H1 (cell line): ENCODE data around the gene DLG1. TPM values are rescaled to one million over a fixed set of nuclear protein-coding genes. Genes with fewer than 3 reads are reported as not detected.

Experiments
- CTCF ChIA-PET: fragments of 300-600 bp; sonication (Branson Sonifier 250); formaldehyde crosslinking; loops from one replicate; lab custom pipeline; 2021; ENCODE audit not compliant: partially characterized antibody; lab: Charles Lee
- POLR2A ChIA-PET: fragments of 300-600 bp; sonication (Branson Sonifier 250); formaldehyde crosslinking; loops from one replicate; lab custom pipeline; 2021; ENCODE audit warnings: inconsistent platforms; ENCODE audit not compliant: partially characterized antibody; lab: Charles Lee
- DNase-seq, 2 experiments: peaks; one replicate each; pipeline versions ENCODE4 v3.0.0 to v3.0.0-alpha.2; 2010 to 2022; ENCODE audit warnings: low spot score in 2 of 2, low read depth in 1 of 2, mixed read lengths in 1 of 2
- FAIRE-seq: peaks from 2 replicates; lab custom pipeline; 2011; peaks lifted over from hg19 to GRCh38; lab: Jason Lieb, UNC
- H2AFZ ChIP-seq: 2 replicates; pipeline ENCODE4 v1.8.1; 2012; ENCODE audit warnings: low read length, inconsistent platforms
- H2AK5ac ChIP-seq: 2 replicates; pipeline ENCODE4 v1.6.1; 2013; ENCODE audit warnings: low read depth, low read length
- H2BK120ac ChIP-seq: replicated peaks from 2 replicates; pipeline ENCODE3; 2013; ENCODE audit warnings: low read depth, low read length, inconsistent platforms
- H2BK12ac ChIP-seq: 2 replicates; pipeline ENCODE4 v1.6.1; 2013; ENCODE audit warnings: low read depth, low read length
- H2BK15ac ChIP-seq: 2 replicates; pipeline ENCODE4 v1.6.1; 2013; ENCODE audit warnings: low read length
- H2BK20ac ChIP-seq: 2 replicates; pipeline ENCODE4 v1.6.1; 2013; ENCODE audit warnings: low read length
- H2BK5ac ChIP-seq: 2 replicates; pipeline ENCODE4 v1.6.1; 2013; ENCODE audit warnings: low read depth, low read length
- H3K14ac ChIP-seq: 2 replicates; pipeline ENCODE4 v1.6.1; 2013; ENCODE audit warnings: inconsistent platforms; ENCODE audit not compliant: insufficient read length
- H3K18ac ChIP-seq: 2 replicates; pipeline ENCODE4 v1.6.1; 2013; ENCODE audit warnings: low read length; ENCODE audit errors: extremely low read depth
- H3K23ac ChIP-seq: 2 replicates; pipeline ENCODE4 v1.6.1; 2013; ENCODE audit warnings: inconsistent platforms; ENCODE audit not compliant: insufficient read length
- H3K23me2 ChIP-seq: 2 replicates; pipeline ENCODE4 v1.6.1; 2013; ENCODE audit warnings: low read depth, low read length
- H3K27ac ChIP-seq: 2 replicates; pipeline ENCODE4 v1.6.1; 2011; ENCODE audit warnings: low read depth, low read length, inconsistent platforms
- H3K27me3 ChIP-seq, 4 experiments: replicated peaks in 1 of 4; 1 replicate in 1 of 4; 2 replicates in 3 of 4; pipeline versions ENCODE4 v1.6.1 to v1.8.1; 2011 to 2013; ENCODE audit warnings: low read length in 3 of 4, mild to moderate bottlenecking in 3 of 4, inconsistent platforms in 2 of 4, mixed read lengths in 2 of 4, moderate library complexity in 1 of 4; ENCODE audit not compliant: control insufficient read depth in 3 of 4, insufficient read depth in 3 of 4; ENCODE audit errors: extremely low read depth in 1 of 4
- H3K36me3 ChIP-seq, 4 experiments: 2 replicates each; pipeline versions ENCODE4 v1.6.1 to v1.8.1; 2011 to 2013; ENCODE audit warnings: mild to moderate bottlenecking in 4 of 4, low read length in 3 of 4, moderate library complexity in 2 of 4, control low read depth in 1 of 4, inconsistent platforms in 1 of 4; ENCODE audit not compliant: insufficient read depth in 4 of 4, control insufficient read depth in 2 of 4
- H3K4ac ChIP-seq: replicated peaks from 2 replicates; pipeline ENCODE3; 2013; ENCODE audit warnings: low read length, low read depth, mixed read lengths, inconsistent platforms; ENCODE audit not compliant: insufficient read length
- H3K4me1 ChIP-seq, 4 experiments: replicated peaks in 1 of 4; 1 replicate in 1 of 4; 2 replicates in 3 of 4; pipeline versions ENCODE4 v1.6.1 to v1.8.1; 2011 to 2013; ENCODE audit warnings: low read length in 3 of 4, inconsistent platforms in 2 of 4, mixed read lengths in 1 of 4; ENCODE audit not compliant: insufficient read depth in 4 of 4, control insufficient read depth in 3 of 4
- H3K4me2 ChIP-seq, 2 experiments: 2 replicates each; pipeline versions ENCODE4 v1.6.1 to v1.8.1; 2011 to 2013; ENCODE audit warnings: low read depth in 2 of 2, low read length in 2 of 2, control low read depth in 1 of 2, inconsistent platforms in 1 of 2, mild to moderate bottlenecking in 1 of 2; ENCODE audit not compliant: insufficient read depth in 1 of 2
- H3K4me3 ChIP-seq, 4 experiments: fragments of 200-600, 300-600 bp in 1 of 4; sonication (generic), shearing (Covaris generic), sonication (Bioruptor Twin) in 1 of 4; 2 replicates each; pipeline versions ENCODE4 v1.5.1 to v1.8.1; 2011 to 2016; ENCODE audit warnings: low read length in 4 of 4, low read depth in 3 of 4, control low read depth in 2 of 4, inconsistent platforms in 2 of 4, mild to moderate bottlenecking in 2 of 4, mixed read lengths in 1 of 4, moderate library complexity in 1 of 4; ENCODE audit not compliant: insufficient read depth in 2 of 4; ENCODE audit errors: extremely low read depth in 1 of 4
- H3K56ac ChIP-seq: replicated peaks from 2 replicates; pipeline ENCODE3; 2013; ENCODE audit warnings: low read depth, mild to moderate bottlenecking, mixed read lengths, low read length, inconsistent platforms; ENCODE audit not compliant: insufficient read length
- H3K79me1 ChIP-seq: 2 replicates; pipeline ENCODE4 v1.6.1; 2013; ENCODE audit warnings: low read depth, low read length, control low read depth
- H3K79me2 ChIP-seq, 2 experiments: 2 replicates each; pipeline versions ENCODE4 v1.6.1 to v1.8.1; 2012 to 2013; ENCODE audit warnings: low read length in 2 of 2, mild to moderate bottlenecking in 2 of 2, inconsistent platforms in 1 of 2; ENCODE audit not compliant: insufficient read depth in 2 of 2, control insufficient read depth in 1 of 2
- H3K9ac ChIP-seq, 4 experiments: replicated peaks in 1 of 4; 1 replicate in 1 of 4; 2 replicates in 3 of 4; pipeline versions ENCODE4 v1.6.1 to v1.8.1; 2011 to 2013; ENCODE audit warnings: low read depth in 3 of 4, low read length in 3 of 4, control low read depth in 2 of 4, mild to moderate bottlenecking in 2 of 4, moderate library complexity in 2 of 4, inconsistent platforms in 1 of 4; ENCODE audit errors: extremely low read depth in 1 of 4
- H3K9me3 ChIP-seq, 2 experiments: 2 replicates each; pipeline versions ENCODE4 v1.6.1 to v1.8.1; 2012 to 2013; ENCODE audit warnings: mild to moderate bottlenecking in 2 of 2, moderate library complexity in 2 of 2, control low read depth in 1 of 2, inconsistent platforms in 1 of 2, low read depth in 1 of 2, low read length in 1 of 2, mixed read lengths in 1 of 2; ENCODE audit not compliant: insufficient read depth in 2 of 2
- H4K20me1 ChIP-seq, 2 experiments: replicated peaks in 1 of 2; 2 replicates each; pipeline versions ENCODE3 to v1.8.1; 2011 to 2013; ENCODE audit warnings: inconsistent platforms in 2 of 2, low read length in 2 of 2, mild to moderate bottlenecking in 1 of 2; ENCODE audit not compliant: insufficient read depth in 2 of 2, control insufficient read depth in 1 of 2
- H4K5ac ChIP-seq: 2 replicates; pipeline ENCODE4 v1.6.1; 2013; ENCODE audit warnings: low read length, low read depth, mixed read lengths, inconsistent platforms; ENCODE audit not compliant: insufficient read length
- H4K8ac ChIP-seq: 2 replicates; pipeline ENCODE4 v1.8.0; 2013; ENCODE audit warnings: mild to moderate bottlenecking, moderate library complexity, low read length, inconsistent platforms; ENCODE audit not compliant: insufficient read depth; ENCODE audit errors: extremely low read depth
- H4K91ac ChIP-seq: replicated peaks from 2 replicates; pipeline ENCODE3; 2013; ENCODE audit warnings: low read length, mixed read lengths, inconsistent platforms; ENCODE audit not compliant: insufficient read length
- BCL11A ChIP-seq, 2 experiments: IDR thresholded peaks; one replicate each; pipeline ENCODE4 v1.6.1; 2011; ENCODE audit warnings: low read depth in 2 of 2, low read length in 2 of 2, mild to moderate bottlenecking in 2 of 2
- CBX8 ChIP-seq: fragments of 300-800, 300-1000 bp; sonication (generic); IDR thresholded peaks from 2 replicates; pipeline ENCODE4 v1.7.1; 2016; ENCODE audit warnings: low read depth, low read length, borderline replicate concordance
- JUND ChIP-seq: IDR thresholded peaks from 2 replicates; pipeline ENCODE4 v1.6.1; 2011; ENCODE audit warnings: mild to moderate bottlenecking, improper control_type of control experiment, low read length
- POLR2AphosphoS5 ChIP-seq: IDR thresholded peaks from 2 replicates; pipeline ENCODE4 v1.6.1; 2011; ENCODE audit warnings: low read depth, low read length
- POU5F1 ChIP-seq: IDR thresholded peaks from 2 replicates; pipeline ENCODE4 v1.6.1; 2011; ENCODE audit warnings: low read depth, mild to moderate bottlenecking, low read length, moderate library complexity
- SIRT6 ChIP-seq: IDR thresholded peaks from one replicate; pipeline ENCODE4 v1.7.1; 2012; ENCODE audit warnings: low read length, inconsistent platforms
- SP2 ChIP-seq: IDR thresholded peaks from 2 replicates; pipeline ENCODE4 v1.6.1; 2012; ENCODE audit warnings: mild to moderate bottlenecking, low read length, inconsistent platforms
- TAF1 ChIP-seq: IDR thresholded peaks from 2 replicates; pipeline ENCODE4 v1.6.1; 2011; ENCODE audit warnings: mild to moderate bottlenecking, low read depth, low read length
- YY1 ChIP-seq: IDR thresholded peaks from 2 replicates; pipeline ENCODE4 v1.6.1; 2011; ENCODE audit warnings: low read depth, mild to moderate bottlenecking, low read length
- WGBS, 2 experiments: shearing (Covaris generic) in 1 of 2; methylation state at CpG; one replicate each; pipeline versions ENCODE4 v1.1.6 to v1.1.7; 2013 to 2015; ENCODE audit warnings: low lambda C conversion rate in 2 of 2, mixed read lengths in 2 of 2, inconsistent platforms in 1 of 2, low coverage in 1 of 2, missing lambda C conversion rate in 1 of 2; ENCODE audit not compliant: insufficient replicate concordance in 2 of 2, insufficient coverage in 1 of 2, insufficient read length in 1 of 2; ENCODE audit errors: extremely low coverage in 1 of 2, missing lambda C conversion rate in 1 of 2; 5-methylcytosine and 5-hydroxymethylcytosine counted together
- polyA plus RNA-seq, 7 experiments: library from polyadenylated mRNA; depleted of rRNA in 3 of 7; stranded (reverse) in 5 of 7; unstranded in 2 of 7; fragments of >200 nt in 5 of 7; fragments of 200-250 nt in 2 of 7; gene quantifications; 1 replicate in 5 of 7; 2 replicates in 1 of 7; 4 replicates in 1 of 7; pipeline versions ENCODE4 v1.2.1 to v1.2.3, GENCODE V29; 2011 to 2013; ENCODE audit warnings: missing spikeins in 2 of 7, mixed read lengths in 2 of 7
- total RNA-seq: library from RNA; stranded (reverse); fragmentation: NEBNext Ultra II Directional; extraction: Animal tissue kit (Norgen Biotek cat#: 25700); gene quantifications from 2 replicates; pipeline ENCODE4 v1.2.1, GENCODE V29; 2021

The DLG1 gene
- total and polyA plus RNA-seq, 2 of the 8 experiments (the other 6 are each of a cell fraction or from before 2014, with no cell fraction given), result 13.4 to 78.8 TPM

GRCh38 chr3:197068077-197068476, 230.3 kb downstream of the DLG1 start:
- no peak overlapping the region for H2AK5ac ChIP-seq
- no peak for TF ChIP-seq POU5F1
- no peak for TF ChIP-seq POLR2AphosphoS5
- no peak for TF ChIP-seq SIRT6
- TF ChIP-seq SP2, result no peak
- TF ChIP-seq BCL11A (IDR thresholded peaks at IDR 0.05; ENCODE audit: low read depth in 2 of 2, low read length in 2 of 2), result no peak
- no peak for TF ChIP-seq CBX8
- no peak for TF ChIP-seq TAF1
- TF ChIP-seq JUND, result no peak
- TF ChIP-seq YY1, result no peak
- TF ChIP-seq, all 59 proteins: peak for 0
- H3K23ac ChIP-seq, result no peak overlapping the region
- H2BK20ac ChIP-seq, result no peak overlapping the region
- no peak overlapping the region for H4K91ac ChIP-seq
- H4K20me1 ChIP-seq, result no peaks in the 10 kb centered on the region
- no peaks in the 10 kb centered on the region for H3K27me3 ChIP-seq
- FAIRE-seq (no peak), DNase-seq (no peak)
- H3K79me2 ChIP-seq, result no peaks in the 10 kb centered on the region
- H2BK5ac ChIP-seq, result no peak overlapping the region
- no peak overlapping the region for H3K18ac ChIP-seq
- H3K36me3 ChIP-seq, result peaks cover 0 to 15% (median 3%) of the 10 kb centered on the region in 4 experiments; a peak in 2 of 8 replicates
- no peaks in the 10 kb centered on the region for H3K23me2 ChIP-seq
- H2BK15ac ChIP-seq, result no peak overlapping the region
- no peak overlapping the region for H3K4me2 ChIP-seq
- CTCF ChIA-PET, result interaction anchor here (0.6 to 0.9 kb wide), 2 partner anchors 188 to 708 kb away, joined by 4 to 10 read pairs; no protein-coding TSS in a partner anchor
- no peak overlapping the region for H2AFZ ChIP-seq
- no peak overlapping the region for H3K27ac ChIP-seq
- WGBS, 2 experiments, result 85% methylated on average over 1 of the region's 1 CpG; no CpG with 5 or more reads in 1 of the 2 experiments
- H3K4me1 ChIP-seq, result no peaks in the 10 kb centered on the region
- POLR2A ChIA-PET, result no interaction called here
- no peaks in the 10 kb centered on the region for H3K79me1 ChIP-seq
- no peak overlapping the region for H3K4ac ChIP-seq
- H3K4me3 ChIP-seq, result no peak overlapping the region
- H4K5ac ChIP-seq, result no peak overlapping the region
- no peak overlapping the region for H3K56ac ChIP-seq
- no peak overlapping the region for H2BK120ac ChIP-seq
- H2BK12ac ChIP-seq, result no peak overlapping the region
- H4K8ac ChIP-seq, result no peak overlapping the region
- H3K14ac ChIP-seq, result no peak overlapping the region
- H3K9me3 ChIP-seq, result no peaks in the 10 kb centered on the region
- no peak overlapping the region for H3K9ac ChIP-seq
